ENCODE data around the gene DBF4B. TPM values are rescaled to one million over a fixed set of nuclear protein-coding genes. Genes with fewer than 3 reads are reported as not detected.
"Not testable (repeated sequence)": the region's sequence is repeated elsewhere in the genome, so short reads cannot be mapped to it uniquely, and the experiment has no call there.

The DBF4B gene
- total RNA-seq, 1 donor from 2014 or later: 12.2 TPM

DNA sequence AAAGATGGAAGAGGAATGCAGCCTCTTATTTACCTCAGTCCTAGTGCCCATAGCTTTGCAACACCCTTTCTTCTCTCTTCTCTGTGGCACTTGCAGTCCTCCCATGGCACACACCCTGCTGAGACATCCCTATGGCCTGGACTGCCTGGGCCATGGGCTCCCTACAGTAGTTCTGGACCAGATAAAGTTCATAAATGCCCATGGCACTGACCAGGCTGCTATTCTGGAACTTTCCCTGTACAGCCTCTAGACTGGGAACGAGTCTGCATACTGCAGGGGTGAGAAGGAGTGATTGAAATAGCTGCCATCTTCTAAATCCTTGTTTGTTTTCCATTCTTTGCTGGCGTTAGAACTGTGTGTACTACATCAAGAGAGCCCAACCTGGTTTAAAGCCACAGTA, 25.8 kb downstream of the DBF4B start:
- no peak for DNase-seq (ENCODE audit: low read depth)
- no peak overlapping the region for H3K4me3 ChIP-seq (ENCODE audit: low read depth, low read length)
- TF ChIP-seq, protein P1, sequence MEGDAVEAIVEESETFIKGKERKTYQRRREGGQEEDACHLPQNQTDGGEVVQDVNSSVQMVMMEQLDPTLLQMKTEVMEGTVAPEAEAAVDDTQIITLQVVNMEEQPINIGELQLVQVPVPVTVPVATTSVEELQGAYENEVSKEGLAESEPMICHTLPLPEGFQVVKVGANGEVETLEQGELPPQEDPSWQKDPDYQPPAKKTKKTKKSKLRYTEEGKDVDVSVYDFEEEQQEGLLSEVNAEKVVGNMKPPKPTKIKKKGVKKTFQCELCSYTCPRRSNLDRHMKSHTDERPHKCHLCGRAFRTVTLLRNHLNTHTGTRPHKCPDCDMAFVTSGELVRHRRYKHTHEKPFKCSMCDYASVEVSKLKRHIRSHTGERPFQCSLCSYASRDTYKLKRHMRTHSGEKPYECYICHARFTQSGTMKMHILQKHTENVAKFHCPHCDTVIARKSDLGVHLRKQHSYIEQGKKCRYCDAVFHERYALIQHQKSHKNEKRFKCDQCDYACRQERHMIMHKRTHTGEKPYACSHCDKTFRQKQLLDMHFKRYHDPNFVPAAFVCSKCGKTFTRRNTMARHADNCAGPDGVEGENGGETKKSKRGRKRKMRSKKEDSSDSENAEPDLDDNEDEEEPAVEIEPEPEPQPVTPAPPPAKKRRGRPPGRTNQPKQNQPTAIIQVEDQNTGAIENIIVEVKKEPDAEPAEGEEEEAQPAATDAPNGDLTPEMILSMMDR (conservative IDR thresholded peaks at IDR 0.05; ENCODE audit: low read depth, low read length): no peak

DNA sequence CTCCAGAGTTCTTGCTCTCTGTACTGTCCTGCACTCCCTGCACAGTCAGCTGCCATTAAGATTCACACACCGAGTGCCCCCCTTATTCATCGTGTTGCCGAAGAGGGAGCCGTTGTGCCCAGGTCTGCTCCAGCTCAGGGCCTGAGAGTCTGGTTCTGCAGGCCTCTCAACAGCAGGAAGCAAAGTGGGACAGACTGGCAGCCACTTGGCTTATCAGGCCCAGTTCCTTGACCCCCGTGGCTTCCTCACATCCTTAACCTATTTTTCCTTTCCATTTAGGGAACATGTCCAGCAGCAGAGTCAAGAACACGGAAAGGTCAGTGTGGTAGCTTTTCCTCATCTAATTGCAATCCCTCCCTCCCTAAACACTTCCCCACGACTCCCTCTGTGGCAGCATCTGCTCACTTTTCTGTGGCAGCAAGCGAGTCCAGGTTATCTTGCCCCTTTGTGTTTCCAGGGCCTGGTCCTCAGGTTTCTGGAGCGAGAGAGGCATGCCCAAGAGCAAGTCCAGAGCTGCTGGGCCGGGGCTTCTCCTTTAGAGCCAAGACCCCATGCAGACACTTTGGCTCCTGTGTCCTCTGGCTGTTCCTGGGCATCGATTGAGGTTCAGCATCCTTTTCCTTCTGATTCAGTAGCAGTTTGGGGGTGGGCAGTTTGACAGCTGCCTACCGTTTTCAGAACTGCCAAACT, 28.2 kb downstream of the DBF4B start:
- no peak overlapping the region for H3K4me3 ChIP-seq (ENCODE audit: low read depth, low read length)
- TF ChIP-seq, protein P1 (conservative IDR thresholded peaks at IDR 0.05; ENCODE audit: low read depth, low read length): no peak
- no peak for DNase-seq (ENCODE audit: low read depth)

DNA sequence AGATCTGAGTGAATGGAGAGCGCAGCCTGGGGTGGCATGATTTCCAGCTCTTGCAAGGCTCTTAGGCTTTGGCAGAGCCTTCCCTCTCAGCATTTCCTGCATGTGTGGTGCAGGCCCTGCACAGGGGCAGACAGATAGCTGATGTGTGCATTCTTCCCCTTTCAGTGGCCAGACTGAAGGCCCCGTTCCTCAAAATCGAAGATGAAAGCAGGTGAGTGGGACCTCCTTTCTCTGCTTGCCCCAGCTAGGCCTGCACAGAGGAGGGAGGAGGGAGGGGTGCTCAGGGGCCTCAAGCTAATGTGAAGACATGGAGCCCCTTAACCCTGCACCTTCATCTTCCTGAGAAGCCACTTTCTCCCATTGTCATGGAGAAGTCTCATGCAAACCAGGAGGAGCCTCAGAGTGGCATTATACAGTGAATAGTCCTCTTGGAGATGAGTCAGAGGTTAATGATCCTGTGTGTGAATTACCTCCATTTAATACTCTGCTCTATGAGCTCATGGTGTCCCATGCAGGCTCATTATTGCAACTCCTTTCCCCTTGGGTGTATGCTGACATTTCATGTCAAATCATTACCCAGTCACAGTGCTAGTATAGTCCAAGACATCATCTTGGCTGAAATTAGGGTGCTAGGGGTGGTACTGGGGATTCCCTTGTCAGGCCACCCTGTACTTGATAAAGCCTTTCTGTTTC, 29.9 kb downstream of the DBF4B start:
- DNase-seq (ENCODE audit: low read depth): peak; percentile 64
- TF ChIP-seq, protein P1 (conservative IDR thresholded peaks at IDR 0.05; ENCODE audit: low read depth, low read length): no peak
- H3K4me3 ChIP-seq (ENCODE audit: low read depth, low read length): no peak overlapping the region

DNA sequence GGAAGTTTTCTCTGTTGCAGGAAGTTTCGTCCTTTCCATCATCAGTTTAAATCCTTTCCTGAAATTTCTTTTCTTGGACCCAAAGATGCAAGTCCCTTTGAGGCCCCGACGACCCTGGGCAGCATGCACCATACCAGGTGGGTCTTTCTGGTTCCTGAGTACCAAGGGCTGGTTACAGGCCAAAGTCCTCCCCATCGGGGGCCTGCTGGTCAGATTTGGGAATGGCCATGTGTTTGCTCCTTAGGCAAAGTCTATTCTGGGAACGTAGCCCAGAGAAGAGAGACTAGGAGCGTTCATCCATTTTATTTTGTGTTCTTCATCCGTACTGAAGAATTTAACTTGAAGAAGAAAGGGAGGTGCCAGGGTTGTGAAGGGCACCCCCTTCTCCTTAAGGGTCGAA, 32.9 kb downstream of the DBF4B start:
- TF ChIP-seq, protein P1 (conservative IDR thresholded peaks at IDR 0.05; ENCODE audit: low read depth, low read length): no peak
- DNase-seq (ENCODE audit: low read depth): no peak
- no peak overlapping the region for H3K4me3 ChIP-seq (ENCODE audit: low read depth, low read length)

DNA sequence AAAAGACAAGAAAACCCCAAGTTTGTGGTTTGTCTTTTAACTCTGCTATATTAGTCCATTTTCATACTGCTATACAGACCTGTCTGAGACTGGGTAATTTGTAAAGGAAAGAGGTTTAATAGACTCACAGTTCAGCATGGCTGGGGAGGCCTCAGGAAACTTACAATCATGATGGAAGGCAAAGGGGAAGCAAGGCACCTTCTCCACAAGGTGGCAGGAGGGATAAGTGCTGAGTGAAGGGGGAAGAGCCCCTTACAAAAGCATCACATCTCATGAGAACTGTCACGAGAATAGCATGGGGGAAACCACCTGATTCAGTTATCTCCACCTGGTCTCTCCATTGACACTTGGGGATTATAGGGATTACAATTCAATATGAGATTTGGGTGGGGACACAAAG, 36.8 kb downstream of the DBF4B start:
- no peak overlapping the region for H3K4me3 ChIP-seq (ENCODE audit: low read depth, low read length)
- TF ChIP-seq, protein P1 (conservative IDR thresholded peaks at IDR 0.05; ENCODE audit: low read depth, low read length): no peak
- no peak for DNase-seq (ENCODE audit: low read depth)

DNA sequence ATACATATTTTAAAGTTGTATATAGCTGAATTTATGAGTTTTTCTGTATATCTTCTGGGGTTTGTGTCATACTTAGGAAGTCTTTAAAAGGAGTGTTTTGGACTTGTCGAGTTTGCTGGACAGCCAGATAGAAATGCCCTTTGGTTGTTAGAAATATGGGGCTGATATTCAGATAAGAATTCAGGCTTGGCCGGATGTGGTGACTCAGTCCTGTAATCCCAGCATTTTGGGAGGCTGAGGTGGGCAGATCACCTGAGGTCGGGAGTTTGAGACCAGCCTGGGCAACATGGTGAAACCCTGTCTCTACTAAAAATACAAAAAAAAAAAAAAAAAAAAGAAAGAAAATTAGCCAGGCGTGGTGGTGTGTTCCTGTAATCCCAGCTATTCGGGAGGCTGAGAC, 37.3 kb downstream of the DBF4B start:
- not testable (repeated sequence) for H3K4me3 ChIP-seq (ENCODE audit: low read depth, low read length); DNase-seq (ENCODE audit: low read depth)

DNA sequence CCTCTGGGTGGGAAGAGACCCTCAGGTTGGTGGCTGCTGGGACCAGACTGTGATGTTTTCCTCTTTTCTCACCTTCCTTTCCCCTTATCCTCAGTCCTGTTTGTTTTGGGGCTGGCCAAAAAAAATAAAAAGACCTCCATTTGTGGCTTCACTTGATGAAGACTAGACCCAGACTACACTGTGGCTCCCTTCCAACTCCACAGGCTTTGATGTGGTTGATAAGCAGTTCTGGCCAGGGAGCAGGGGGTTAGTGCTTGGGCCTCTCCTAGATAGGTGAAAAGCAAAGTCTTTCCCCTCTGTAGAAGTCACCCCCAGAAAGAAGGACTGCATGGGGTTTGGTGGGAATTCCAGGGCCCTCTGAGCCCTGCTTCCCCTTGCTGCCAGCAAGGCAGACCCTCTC, 39.1 kb downstream of the DBF4B start:
- H3K4me3 ChIP-seq (ENCODE audit: low read depth, low read length): no peak overlapping the region
- DNase-seq (ENCODE audit: low read depth): no peak
- TF ChIP-seq, protein P1 (conservative IDR thresholded peaks at IDR 0.05; ENCODE audit: low read depth, low read length): no peak

All from epithelial cell of proximal tubule (primary cell).